H1 (cell line): ENCODE data around the gene STIM1. TPM values are rescaled to one million over a fixed set of nuclear protein-coding genes. Genes with fewer than 3 reads are reported as not detected.

Experiments used
- CTCF ChIA-PET: fragments of 300-600 bp; sonication (Branson Sonifier 250); formaldehyde crosslinking; loops from one replicate; lab custom pipeline; 2021; ENCODE audit not compliant: partially characterized antibody; lab: Charles Lee
- POLR2A ChIA-PET: fragments of 300-600 bp; sonication (Branson Sonifier 250); formaldehyde crosslinking; loops from one replicate; lab custom pipeline; 2021; ENCODE audit warnings: inconsistent platforms; ENCODE audit not compliant: partially characterized antibody; lab: Charles Lee
- DNase-seq, 2 experiments: peaks; one replicate each; pipeline versions ENCODE4 v3.0.0 to v3.0.0-alpha.2; 2010 to 2022; ENCODE audit warnings: low spot score in 2 of 2, low read depth in 1 of 2, mixed read lengths in 1 of 2
- FAIRE-seq: peaks from 2 replicates; lab custom pipeline; 2011; peaks lifted over from hg19 to GRCh38; lab: Jason Lieb, UNC
- H2AFZ ChIP-seq: 2 replicates; pipeline ENCODE4 v1.8.1; 2012; ENCODE audit warnings: low read length, inconsistent platforms
- H2AK5ac ChIP-seq: 2 replicates; pipeline ENCODE4 v1.6.1; 2013; ENCODE audit warnings: low read depth, low read length
- H2BK120ac ChIP-seq: replicated peaks from 2 replicates; pipeline ENCODE3; 2013; ENCODE audit warnings: low read depth, low read length, inconsistent platforms
- H2BK12ac ChIP-seq: 2 replicates; pipeline ENCODE4 v1.6.1; 2013; ENCODE audit warnings: low read depth, low read length
- H2BK15ac ChIP-seq: 2 replicates; pipeline ENCODE4 v1.6.1; 2013; ENCODE audit warnings: low read length
- H2BK20ac ChIP-seq: 2 replicates; pipeline ENCODE4 v1.6.1; 2013; ENCODE audit warnings: low read length
- H2BK5ac ChIP-seq: 2 replicates; pipeline ENCODE4 v1.6.1; 2013; ENCODE audit warnings: low read depth, low read length
- H3K14ac ChIP-seq: 2 replicates; pipeline ENCODE4 v1.6.1; 2013; ENCODE audit warnings: inconsistent platforms; ENCODE audit not compliant: insufficient read length
- H3K18ac ChIP-seq: 2 replicates; pipeline ENCODE4 v1.6.1; 2013; ENCODE audit warnings: low read length; ENCODE audit errors: extremely low read depth
- H3K23ac ChIP-seq: 2 replicates; pipeline ENCODE4 v1.6.1; 2013; ENCODE audit warnings: inconsistent platforms; ENCODE audit not compliant: insufficient read length
- H3K23me2 ChIP-seq: 2 replicates; pipeline ENCODE4 v1.6.1; 2013; ENCODE audit warnings: low read depth, low read length
- H3K27ac ChIP-seq: 2 replicates; pipeline ENCODE4 v1.6.1; 2011; ENCODE audit warnings: low read depth, low read length, inconsistent platforms
- H3K27me3 ChIP-seq, 4 experiments: replicated peaks in 1 of 4; 1 replicate in 1 of 4; 2 replicates in 3 of 4; pipeline versions ENCODE4 v1.6.1 to v1.8.1; 2011 to 2013; ENCODE audit warnings: low read length in 3 of 4, mild to moderate bottlenecking in 3 of 4, inconsistent platforms in 2 of 4, mixed read lengths in 2 of 4, moderate library complexity in 1 of 4; ENCODE audit not compliant: control insufficient read depth in 3 of 4, insufficient read depth in 3 of 4; ENCODE audit errors: extremely low read depth in 1 of 4
- H3K36me3 ChIP-seq, 4 experiments: 2 replicates each; pipeline versions ENCODE4 v1.6.1 to v1.8.1; 2011 to 2013; ENCODE audit warnings: mild to moderate bottlenecking in 4 of 4, low read length in 3 of 4, moderate library complexity in 2 of 4, control low read depth in 1 of 4, inconsistent platforms in 1 of 4; ENCODE audit not compliant: insufficient read depth in 4 of 4, control insufficient read depth in 2 of 4
- H3K4ac ChIP-seq: replicated peaks from 2 replicates; pipeline ENCODE3; 2013; ENCODE audit warnings: low read length, low read depth, mixed read lengths, inconsistent platforms; ENCODE audit not compliant: insufficient read length
- H3K4me1 ChIP-seq, 4 experiments: replicated peaks in 1 of 4; 1 replicate in 1 of 4; 2 replicates in 3 of 4; pipeline versions ENCODE4 v1.6.1 to v1.8.1; 2011 to 2013; ENCODE audit warnings: low read length in 3 of 4, inconsistent platforms in 2 of 4, mixed read lengths in 1 of 4; ENCODE audit not compliant: insufficient read depth in 4 of 4, control insufficient read depth in 3 of 4
- H3K4me2 ChIP-seq, 2 experiments: 2 replicates each; pipeline versions ENCODE4 v1.6.1 to v1.8.1; 2011 to 2013; ENCODE audit warnings: low read depth in 2 of 2, low read length in 2 of 2, control low read depth in 1 of 2, inconsistent platforms in 1 of 2, mild to moderate bottlenecking in 1 of 2; ENCODE audit not compliant: insufficient read depth in 1 of 2
- H3K4me3 ChIP-seq, 4 experiments: fragments of 200-600, 300-600 bp in 1 of 4; sonication (generic), shearing (Covaris generic), sonication (Bioruptor Twin) in 1 of 4; 2 replicates each; pipeline versions ENCODE4 v1.5.1 to v1.8.1; 2011 to 2016; ENCODE audit warnings: low read length in 4 of 4, low read depth in 3 of 4, control low read depth in 2 of 4, inconsistent platforms in 2 of 4, mild to moderate bottlenecking in 2 of 4, mixed read lengths in 1 of 4, moderate library complexity in 1 of 4; ENCODE audit not compliant: insufficient read depth in 2 of 4; ENCODE audit errors: extremely low read depth in 1 of 4
- H3K56ac ChIP-seq: replicated peaks from 2 replicates; pipeline ENCODE3; 2013; ENCODE audit warnings: low read depth, mild to moderate bottlenecking, mixed read lengths, low read length, inconsistent platforms; ENCODE audit not compliant: insufficient read length
- H3K79me1 ChIP-seq: 2 replicates; pipeline ENCODE4 v1.6.1; 2013; ENCODE audit warnings: low read depth, low read length, control low read depth
- H3K79me2 ChIP-seq, 2 experiments: 2 replicates each; pipeline versions ENCODE4 v1.6.1 to v1.8.1; 2012 to 2013; ENCODE audit warnings: low read length in 2 of 2, mild to moderate bottlenecking in 2 of 2, inconsistent platforms in 1 of 2; ENCODE audit not compliant: insufficient read depth in 2 of 2, control insufficient read depth in 1 of 2
- H3K9ac ChIP-seq, 4 experiments: replicated peaks in 1 of 4; 1 replicate in 1 of 4; 2 replicates in 3 of 4; pipeline versions ENCODE4 v1.6.1 to v1.8.1; 2011 to 2013; ENCODE audit warnings: low read depth in 3 of 4, low read length in 3 of 4, control low read depth in 2 of 4, mild to moderate bottlenecking in 2 of 4, moderate library complexity in 2 of 4, inconsistent platforms in 1 of 4; ENCODE audit errors: extremely low read depth in 1 of 4
- H3K9me3 ChIP-seq, 2 experiments: 2 replicates each; pipeline versions ENCODE4 v1.6.1 to v1.8.1; 2012 to 2013; ENCODE audit warnings: mild to moderate bottlenecking in 2 of 2, moderate library complexity in 2 of 2, control low read depth in 1 of 2, inconsistent platforms in 1 of 2, low read depth in 1 of 2, low read length in 1 of 2, mixed read lengths in 1 of 2; ENCODE audit not compliant: insufficient read depth in 2 of 2
- H4K20me1 ChIP-seq, 2 experiments: replicated peaks in 1 of 2; 2 replicates each; pipeline versions ENCODE3 to v1.8.1; 2011 to 2013; ENCODE audit warnings: inconsistent platforms in 2 of 2, low read length in 2 of 2, mild to moderate bottlenecking in 1 of 2; ENCODE audit not compliant: insufficient read depth in 2 of 2, control insufficient read depth in 1 of 2
- H4K5ac ChIP-seq: 2 replicates; pipeline ENCODE4 v1.6.1; 2013; ENCODE audit warnings: low read length, low read depth, mixed read lengths, inconsistent platforms; ENCODE audit not compliant: insufficient read length
- H4K8ac ChIP-seq: 2 replicates; pipeline ENCODE4 v1.8.0; 2013; ENCODE audit warnings: mild to moderate bottlenecking, moderate library complexity, low read length, inconsistent platforms; ENCODE audit not compliant: insufficient read depth; ENCODE audit errors: extremely low read depth
- H4K91ac ChIP-seq: replicated peaks from 2 replicates; pipeline ENCODE3; 2013; ENCODE audit warnings: low read length, mixed read lengths, inconsistent platforms; ENCODE audit not compliant: insufficient read length
- CBX8 ChIP-seq: fragments of 300-800, 300-1000 bp; sonication (generic); IDR thresholded peaks from 2 replicates; pipeline ENCODE4 v1.7.1; 2016; ENCODE audit warnings: low read depth, low read length, borderline replicate concordance
- CHD2 ChIP-seq: IDR thresholded peaks from 2 replicates; pipeline ENCODE4 v1.6.1; 2012; ENCODE audit warnings: low read length, improper control_type of control experiment
- FOSL1 ChIP-seq: IDR thresholded peaks from 2 replicates; pipeline ENCODE4 v1.6.1; 2011; ENCODE audit warnings: mild to moderate bottlenecking, low read depth, low read length, moderate library complexity; ENCODE audit not compliant: insufficient read depth
- HDAC2 ChIP-seq, 2 experiments: fragments of 300-600 bp in 1 of 2; sonication (generic) in 1 of 2; IDR thresholded peaks; 2 replicates each; pipeline ENCODE4 v1.6.1; 2011 to 2012; ENCODE audit warnings: low read depth in 2 of 2, low read length in 2 of 2, mild to moderate bottlenecking in 2 of 2, moderate library complexity in 2 of 2, borderline replicate concordance in 1 of 2, inconsistent platforms in 1 of 2
- JUND ChIP-seq: IDR thresholded peaks from 2 replicates; pipeline ENCODE4 v1.6.1; 2011; ENCODE audit warnings: mild to moderate bottlenecking, improper control_type of control experiment, low read length
- MAFK ChIP-seq: IDR thresholded peaks from 2 replicates; pipeline ENCODE4 v1.6.1; 2012; ENCODE audit warnings: low read depth, mild to moderate bottlenecking, improper control_type of control experiment, low read length
- POLR2AphosphoS5 ChIP-seq: IDR thresholded peaks from 2 replicates; pipeline ENCODE4 v1.6.1; 2011; ENCODE audit warnings: low read depth, low read length
- RAD21 ChIP-seq, 2 experiments: IDR thresholded peaks in 1 of 2; conservative IDR thresholded peaks in 1 of 2; 2 replicates each; pipeline ENCODE4 v1.6.1; 2011; ENCODE audit warnings: low read depth in 2 of 2, low read length in 2 of 2, improper control_type of control experiment in 1 of 2, inconsistent platforms in 1 of 2, mild to moderate bottlenecking in 1 of 2, moderate library complexity in 1 of 2
- RFX5 ChIP-seq: IDR thresholded peaks from 2 replicates; pipeline ENCODE4 v1.6.1; 2011; ENCODE audit warnings: low read depth, low read length, improper control_type of control experiment, borderline replicate concordance
- SIN3A ChIP-seq, 2 experiments: IDR thresholded peaks in 1 of 2; conservative IDR thresholded peaks in 1 of 2; 2 replicates each; pipeline ENCODE4 v1.6.1; 2011 to 2012; ENCODE audit warnings: low read length in 2 of 2, improper control_type of control experiment in 1 of 2, low read depth in 1 of 2, mild to moderate bottlenecking in 1 of 2
- SRF ChIP-seq: IDR thresholded peaks from 2 replicates; pipeline ENCODE4 v1.6.1; 2011; ENCODE audit warnings: mild to moderate bottlenecking, low read depth, low read length, moderate library complexity
- TAF1 ChIP-seq: IDR thresholded peaks from 2 replicates; pipeline ENCODE4 v1.6.1; 2011; ENCODE audit warnings: mild to moderate bottlenecking, low read depth, low read length
- TBP ChIP-seq: IDR thresholded peaks from 2 replicates; pipeline ENCODE4 v1.6.1; 2011; ENCODE audit warnings: low read depth, low read length, improper control_type of control experiment
- ZNF274 ChIP-seq: IDR thresholded peaks from 2 replicates; pipeline ENCODE4 v1.7.0; 2012; ENCODE audit warnings: low read length, borderline replicate concordance; ENCODE audit errors: extremely low read depth
- WGBS, 2 experiments: shearing (Covaris generic) in 1 of 2; methylation state at CpG; one replicate each; pipeline versions ENCODE4 v1.1.6 to v1.1.7; 2013 to 2015; ENCODE audit warnings: low lambda C conversion rate in 2 of 2, mixed read lengths in 2 of 2, inconsistent platforms in 1 of 2, low coverage in 1 of 2, missing lambda C conversion rate in 1 of 2; ENCODE audit not compliant: insufficient replicate concordance in 2 of 2, insufficient coverage in 1 of 2, insufficient read length in 1 of 2; ENCODE audit errors: extremely low coverage in 1 of 2, missing lambda C conversion rate in 1 of 2; 5-methylcytosine and 5-hydroxymethylcytosine counted together
- polyA plus RNA-seq, 7 experiments: library from polyadenylated mRNA; depleted of rRNA in 3 of 7; stranded (reverse) in 5 of 7; unstranded in 2 of 7; fragments of >200 nt in 5 of 7; fragments of 200-250 nt in 2 of 7; gene quantifications; 1 replicate in 5 of 7; 2 replicates in 1 of 7; 4 replicates in 1 of 7; pipeline versions ENCODE4 v1.2.1 to v1.2.3, GENCODE V29; 2011 to 2013; ENCODE audit warnings: missing spikeins in 2 of 7, mixed read lengths in 2 of 7
- total RNA-seq: library from RNA; stranded (reverse); fragmentation: NEBNext Ultra II Directional; extraction: Animal tissue kit (Norgen Biotek cat#: 25700); gene quantifications from 2 replicates; pipeline ENCODE4 v1.2.1, GENCODE V29; 2021

STIM1 gene
- total and polyA plus RNA-seq, 2 of the 8 experiments (the other 6 are each of a cell fraction or from before 2014, with no cell fraction given), result 11.1 to 12.2 TPM

GRCh38 chr11:3904228-3904627 lies 48.8 kb downstream of the STIM1 start:
- Histone ChIP-seq H3K27me3 (no peaks in the 10 kb centered on the region), H2BK120ac (no peak overlapping the region), H2BK20ac (no peak overlapping the region), H3K4me2 (no peak overlapping the region), H3K36me3 (no peaks in the 10 kb centered on the region), H3K79me2 (no peaks in the 10 kb centered on the region), H3K23me2 (no peaks in the 10 kb centered on the region), H4K8ac (no peak overlapping the region), H3K4me1 (peaks cover 0 to 5% (median 0%) of the 10 kb centered on the region in 4 experiments; a peak in 1 of 7 replicates), H3K27ac (no peak overlapping the region), H2AK5ac (0 out of 2 replicates have a peak overlapping the region, but pooled peaks have one; percentile 65), H4K5ac (no peak overlapping the region), H2BK5ac (no peak overlapping the region), H4K20me1 (peaks cover 0 to 2% of the 10 kb centered on the region in 2 experiments), H3K56ac (no peak overlapping the region), H2AFZ (no peak overlapping the region), H2BK15ac (no peak overlapping the region), H3K14ac (no peak overlapping the region), H3K4me3 (no peak overlapping the region), H3K9me3 (peaks cover 3 to 7% of the 10 kb centered on the region in 2 experiments; a peak in 2 of 4 replicates), H3K79me1 (peaks cover 3% of the 10 kb centered on the region; the same call in 1 of the 2 replicates), H3K9ac (no peak overlapping the region), H3K23ac (no peak overlapping the region), H3K4ac (no peak overlapping the region)
- CTCF ChIA-PET, result interaction anchor here (1.6 kb wide), 1 partner anchor 23 kb away, joined by 3 read pairs; no protein-coding TSS in a partner anchor
- DNase-seq (no peak), FAIRE-seq (no peak)
- TF ChIP-seq FOSL1, result no peak
- no peak for TF ChIP-seq TAF1
- no peak for TF ChIP-seq TBP
- TF ChIP-seq CBX8, result no peak
- TF ChIP-seq CHD2, result no peak
- TF ChIP-seq HDAC2 (IDR thresholded peaks at IDR 0.05; ENCODE audit: borderline replicate concordance in 1 of 2, low read depth in 2 of 2, low read length in 2 of 2), result no peak
- TF ChIP-seq ZNF274, result no peak
- no peak for TF ChIP-seq POLR2AphosphoS5
- TF ChIP-seq SRF, result no peak
- no peak for TF ChIP-seq SIN3A (conservative IDR thresholded peaks at IDR 0.05 in 1 of 2, IDR thresholded peaks at IDR 0.05 in 1 of 2; ENCODE audit: low read depth in 1 of 2, low read length in 2 of 2)
- no peak for TF ChIP-seq MAFK
- no peak for TF ChIP-seq RAD21 (IDR thresholded peaks at IDR 0.05 in 1 of 2, conservative IDR thresholded peaks at IDR 0.05 in 1 of 2; ENCODE audit: low read depth in 2 of 2, low read length in 2 of 2)
- no peak for TF ChIP-seq RFX5
- no peak for TF ChIP-seq JUND
- TF ChIP-seq, all 59 proteins: peak for 0
- Histone ChIP-seq H4K91ac (no peak overlapping the region), H2BK12ac (no peak overlapping the region), H3K18ac (no peak overlapping the region)
- WGBS, 2 experiments, result 88% methylated on average over 5 of the region's 5 CpGs; no CpG with 5 or more reads in 1 of the 2 experiments
- POLR2A ChIA-PET, result no interaction called here
